GM12878 (cell line): ENCODE data around the gene ANKRD60. TPM values are rescaled to one million over a fixed set of nuclear protein-coding genes. Genes with fewer than 3 reads are reported as not detected.

Experiments
- ATAC-seq: fragments of 200-7000 bp; cut with Tn5 transposase; 3 replicates; pipeline ENCODE4 v1.9.1; 2020; ENCODE audit warnings: mild to moderate bottlenecking, moderate library complexity
- BruUV-seq: library from RNA; stranded (reverse); fragments of 400-500 nt; replicated peaks from 2 replicates; lab custom pipeline; 2021; lab: Mats Ljungman, UMichigan
- CTCF ChIA-PET: fragments of 300-600 bp; sonication (Branson Sonifier 250); formaldehyde crosslinking; extraction: SDS; loops from one replicate; lab custom pipeline; 2021; ENCODE audit warnings: inconsistent platforms; lab: Yijun Ruan, JAX
- POLR2A ChIA-PET: fragments of 350-600 bp; formaldehyde crosslinking; extraction: SDS; loops from one replicate; lab custom pipeline; 2021; ENCODE audit warnings: inconsistent platforms; lab: Charles Lee
- RAD21 ChIA-PET: fragments of 300-600 bp; sonication (Branson Sonifier 250); formaldehyde crosslinking; loops from one replicate; lab custom pipeline; 2023; ENCODE audit warnings: antibody characterized with exemption; ENCODE audit not compliant: unreplicated experiment; lab: Charles Lee
- SMC1A ChIA-PET: fragments of 300-600 bp; sonication (Branson Sonifier 250); formaldehyde crosslinking; loops from one replicate; lab custom pipeline; 2023; ENCODE audit not compliant: unreplicated experiment, uncharacterized antibody; lab: Charles Lee
- DNase-seq: peaks from one replicate; pipeline ENCODE4 v3.0.0-alpha.2; 2011; ENCODE audit warnings: low read depth, low spot score
- FAIRE-seq: peaks from 3 replicates; lab custom pipeline; 2011; peaks lifted over from hg19 to GRCh38; lab: Jason Lieb, UNC
- H2AFZ ChIP-seq: 2 replicates; pipeline ENCODE4 v1.6.0; 2011; ENCODE audit warnings: low read depth, low read length, control low read depth; ENCODE audit not compliant: control insufficient read depth
- H3K27ac ChIP-seq: 2 replicates; pipeline ENCODE4 v1.5.1; 2011; ENCODE audit warnings: control low read depth; ENCODE audit not compliant: control insufficient read depth, insufficient read depth
- H3K27me3 ChIP-seq, 2 experiments: replicated peaks in 1 of 2; 2 replicates each; pipeline versions ENCODE4 v1.6.0 to v1.6.1; 2011; ENCODE audit warnings: low read length in 1 of 2; ENCODE audit not compliant: control insufficient read depth in 2 of 2, insufficient read depth in 2 of 2
- H3K36me3 ChIP-seq, 2 experiments: 2 replicates each; pipeline ENCODE4 v1.5.1; 2011; ENCODE audit warnings: low read length in 1 of 2; ENCODE audit not compliant: control insufficient read depth in 2 of 2, insufficient read depth in 2 of 2
- H3K4me1 ChIP-seq: 2 replicates; pipeline ENCODE4 v1.6.1; 2011; ENCODE audit warnings: mild to moderate bottlenecking, low read length, moderate library complexity, mixed read lengths; ENCODE audit not compliant: control insufficient read depth, insufficient read depth
- H3K4me2 ChIP-seq: 2 replicates; pipeline ENCODE4 v1.6.0; 2011; ENCODE audit warnings: control low read depth; ENCODE audit not compliant: control insufficient read depth, insufficient read depth
- H3K4me3 ChIP-seq: fragments of 200-600 bp; sonication (generic); 2 replicates; pipeline ENCODE4 v1.5.1; 2016
- H3K79me2 ChIP-seq: 2 replicates; pipeline ENCODE4 v1.6.0; 2011; ENCODE audit warnings: low read length; ENCODE audit not compliant: control insufficient read depth, insufficient read depth
- H3K9ac ChIP-seq: 2 replicates; pipeline ENCODE4 v1.8.0; 2011; ENCODE audit warnings: low read length, control low read depth, mixed read lengths; ENCODE audit not compliant: control insufficient read depth, insufficient read depth
- H3K9me3 ChIP-seq: replicated peaks from 3 replicates; pipeline ENCODE4 v1.5.1; 2011; ENCODE audit warnings: mild to moderate bottlenecking, low read length; ENCODE audit not compliant: control insufficient read depth, insufficient read depth
- H4K20me1 ChIP-seq: 2 replicates; pipeline ENCODE4 v1.6.0; 2011; ENCODE audit not compliant: control insufficient read depth, insufficient read depth
- ATF2 ChIP-seq: IDR thresholded peaks from 2 replicates; pipeline ENCODE4 v1.6.1; 2012; ENCODE audit warnings: low read length, inconsistent platforms
- DPF2 ChIP-seq: fragments of 450-650 bp; IDR thresholded peaks from 2 replicates; pipeline ENCODE4 v1.6.1; 2017; ENCODE audit warnings: mild to moderate bottlenecking
- HDAC6 ChIP-seq: fragments of 200-600 bp; sonication (generic); IDR thresholded peaks from one replicate; pipeline ENCODE4 v1.8.0; 2017; ENCODE audit warnings: antibody characterized with exemption; ENCODE audit not compliant: unreplicated experiment
- MTA3 ChIP-seq: IDR thresholded peaks from 2 replicates; pipeline ENCODE4 v1.6.1; 2012; ENCODE audit warnings: low read length, inconsistent platforms, borderline replicate concordance
- NFXL1 ChIP-seq: fragments of 450-650 bp; IDR thresholded peaks from 2 replicates; pipeline ENCODE4 v1.6.1; 2017; ENCODE audit warnings: antibody characterized with exemption, mild to moderate bottlenecking, borderline replicate concordance
- PML ChIP-seq: IDR thresholded peaks from 2 replicates; pipeline ENCODE4 v1.6.1; 2012; ENCODE audit warnings: low read length, inconsistent platforms
- SIX5 ChIP-seq: IDR thresholded peaks from 2 replicates; pipeline ENCODE4 v1.6.1; 2011; ENCODE audit warnings: mild to moderate bottlenecking, low read depth, low read length, moderate library complexity; ENCODE audit not compliant: severe bottlenecking
- TARDBP ChIP-seq: IDR thresholded peaks from 2 replicates; pipeline ENCODE4 v1.6.1; 2016; ENCODE audit warnings: borderline replicate concordance
- ZNF24 ChIP-seq: fragments of 450-650 bp; IDR thresholded peaks from 2 replicates; pipeline ENCODE4 v1.6.1; 2017; ENCODE audit warnings: antibody characterized with exemption, mild to moderate bottlenecking
- ZNF622 ChIP-seq: fragments of 450-650 bp; IDR thresholded peaks from 2 replicates; pipeline ENCODE4 v1.6.1; 2017; ENCODE audit warnings: mild to moderate bottlenecking, inconsistent platforms
- ZSCAN29 ChIP-seq: fragments of 450-650 bp; IDR thresholded peaks from 2 replicates; pipeline ENCODE4 v1.6.1; 2017; ENCODE audit warnings: mild to moderate bottlenecking, moderate library complexity
- WGBS: methylation state at CpG from one replicate; pipeline ENCODE4 v1.1.6; 2016; ENCODE audit warnings: low lambda C conversion rate; ENCODE audit not compliant: insufficient replicate concordance, insufficient coverage; ENCODE audit errors: missing lambda C conversion rate; 5-methylcytosine and 5-hydroxymethylcytosine counted together
- in situ Hi-C: fragments of 300-500 bp; cut with MboI; formaldehyde crosslinking; loops from 9 replicates; pipeline ENCODE4 v1.14.3; 2018; ENCODE audit warnings: mixed read lengths
- intact Hi-C: fragments of 100-400 bp; cut with micrococcal nuclease; formaldehyde crosslinking; loops from one replicate; pipeline ENCODE4 v1.14.2; 2022; ENCODE audit not compliant: unreplicated experiment
- polyA plus RNA-seq, 11 experiments: library from polyadenylated mRNA; depleted of rRNA in 4 of 11; unstranded in 6 of 11; stranded (reverse) in 5 of 11; fragments of >200 nt; fragmentation: Nextera tagmentation in 4 of 11; fragmentation: Illumina TruSeq in 1 of 11; extraction: Ambion mirVana in 4 of 11; extraction: Trizol in 1 of 11; gene quantifications; 1 replicate in 1 of 11; 2 replicates in 10 of 11; pipeline versions ENCODE4 v1.2.1 to v1.2.3, GENCODE V29; 2011 to 2016; ENCODE audit warnings: inconsistent platforms in 2 of 11, missing spikeins in 2 of 11, low read depth in 1 of 11
- total RNA-seq, 4 experiments: library from RNA; depleted of rRNA in 3 of 4; stranded (reverse); fragments of >200 nt in 3 of 4; fragmentation: Illumina TruSeq in 1 of 4; extraction: Trizol in 1 of 4; gene quantifications; 2 replicates each; pipeline versions ENCODE4 v1.2.1 to v1.2.3, GENCODE V29; 2013 to 2021

ANKRD60 gene
- total and polyA plus RNA-seq, 10 of the 15 experiments (the other 5 are each of a cell fraction or from before 2014, with no cell fraction given): not detected

GRCh38 chr20:58213716-58214115, 14.7 kb downstream of the ANKRD60 start:
- H2AFZ ChIP-seq: no peak overlapping the region
- H3K9ac ChIP-seq: no peak overlapping the region
- CTCF ChIA-PET: no interaction called here
- POLR2A ChIA-PET: no interaction called here
- in situ Hi-C loops: loop anchor here (5.0 kb wide), 1 partner anchor 696 kb away; no protein-coding TSS in a partner anchor
- H3K27me3 ChIP-seq: peaks cover 2 to 4% of the 10 kb centered on the region in 2 experiments; a peak in 3 of 4 replicates
- no peak for ATAC-seq
- no peak for FAIRE-seq
- H3K4me2 ChIP-seq: no peak overlapping the region
- WGBS: 26% methylated on average over 5 of the region's 5 CpGs
- no peaks in the 10 kb centered on the region for H3K79me2 ChIP-seq
- no peaks in the 10 kb centered on the region for H3K4me1 ChIP-seq
- intact Hi-C loops: loop anchor here (5.0 kb wide), 1 partner anchor 701 kb away; no protein-coding TSS in a partner anchor
- H4K20me1 ChIP-seq: no peaks in the 10 kb centered on the region
- H3K9me3 ChIP-seq: no peaks in the 10 kb centered on the region; the same call in 2 of the 3 replicates
- no peak overlapping the region for H3K27ac ChIP-seq
- no peak overlapping the region for H3K4me3 ChIP-seq
- H3K36me3 ChIP-seq: no peaks in the 10 kb centered on the region
- RAD21 ChIA-PET: no interaction called here
- TF ChIP-seq PML (no peak), MTA3 (no peak), ZNF24 (no peak), HDAC6 (no peak), ZNF622 (no peak), ATF2 (no peak), TARDBP (no peak), SIX5 (no peak), NFXL1 (no peak), ZSCAN29 (no peak), DPF2 (no peak)
- no peak for DNase-seq
- SMC1A ChIA-PET: no interaction called here
- BruUV-seq: no TSS peak
